Stomach (tissue), 9 donors: ENCODE measurements around the gene AUTS2. TPM values are rescaled to one million over a fixed set of nuclear protein-coding genes. Genes with fewer than 3 reads are reported as not detected.

Experiments used
- DNase-seq, 2 donors: peaks; one replicate each; pipeline versions ENCODE4 v3.0.0 to v3.0.0-alpha.2; 2013 to 2019
- H3K27ac ChIP-seq, 5 donors: fragments of 200-600 bp in 4 of 5; sonication (generic) in 4 of 5; one replicate each; pipeline ENCODE4 v1.5.1; 2013 to 2019; ENCODE audit warnings: mild to moderate bottlenecking in 1 of 5, moderate library complexity in 1 of 5
- H3K27me3 ChIP-seq, 3 donors: fragments of 200-600 bp; sonication (generic); one replicate each; pipeline ENCODE4 v1.5.1; 2017 to 2019; ENCODE audit warnings: mixed run types in 1 of 3
- H3K36me3 ChIP-seq, 4 donors: fragments of 200-600 bp; sonication (generic); 1 replicate in 3 of 4; 2 replicates in 1 of 4; pipeline ENCODE4 v1.5.1; 2016 to 2019
- H3K4me1 ChIP-seq, 4 donors: fragments of 200-600 bp; sonication (generic); one replicate each; pipeline ENCODE4 v1.5.1; 2016 to 2019
- H3K4me3 ChIP-seq, 4 donors: fragments of 200-600 bp; sonication (generic) in 3 of 4; one replicate each; pipeline ENCODE4 v1.5.1; 2016 to 2019; ENCODE audit warnings: mild to moderate bottlenecking in 1 of 4
- H3K9me3 ChIP-seq, 4 donors: fragments of 200-600 bp; sonication (generic); one replicate each; pipeline ENCODE4 v1.5.1; 2016 to 2019
- EP300 ChIP-seq: sonication (generic); formaldehyde crosslinking; IDR thresholded peaks from one replicate; pipeline ENCODE4 v1.6.1; 2017; ENCODE audit warnings: antibody characterized with exemption
- POLR2A ChIP-seq, 4 donors: fragments of 450-650 bp; IDR thresholded peaks; one replicate each; pipeline ENCODE4 v1.6.1; 2016; ENCODE audit warnings: antibody characterized with exemption in 4 of 4, control low read depth in 2 of 4, mild to moderate bottlenecking in 1 of 4, moderate library complexity in 1 of 4
- POLR2AphosphoS5 ChIP-seq, 3 donors: sonication (generic); formaldehyde crosslinking; IDR thresholded peaks; one replicate each; pipeline ENCODE4 v1.6.1; 2016; ENCODE audit warnings: antibody characterized with exemption in 3 of 3
- WGBS, 5 donors: extraction: QIAGEN DNeasy Blood & Tissue Kit in 3 of 5; methylation state at CpG; one replicate each; pipeline versions ENCODE4 v1.1.5 to v1.1.7; 2013 to 2018; 5-methylcytosine and 5-hydroxymethylcytosine counted together
- intact Hi-C: fragments of 100-400 bp; cut with DNase I; formaldehyde crosslinking; loops from one replicate; pipeline ENCODE4 v1.15.1; 2023; ENCODE audit warnings: low total_unique reads
- polyA plus RNA-seq, 3 donors: library from polyadenylated mRNA; stranded (reverse); fragments of 200-250 nt; gene quantifications; one replicate each; pipeline ENCODE4 v1.2.3, GENCODE V29; 2013
- total RNA-seq, 5 donors: library from RNA; depleted of rRNA; stranded (reverse); fragments of >200 nt; gene quantifications; one replicate each; pipeline versions ENCODE4 v1.1.0 to v1.2.3, GENCODE V29; 2014 to 2016
- TF ChIP-seq, protein P1 (sequence below), 7 experiments: fragments of 450-650 bp in 4 of 7; fragments of 200-600 bp in 3 of 7; sonication (generic) in 3 of 7; IDR thresholded peaks; one replicate each; pipeline ENCODE4 v1.5.1; 2016 to 2019; ENCODE audit warnings: antibody characterized with exemption in 7 of 7, control low read depth in 2 of 7, mild to moderate bottlenecking in 1 of 7
- donor health status: healthy with polysubstance abuse.
- donor health status: Bipolar disorder and iron deficiency.
- donor health status: healthy.

Gene AUTS2
- total and polyA plus RNA-seq, 8 donors = 3.8 to 90.3 (median 38.1) TPM

- TF ChIP-seq EP300 (no peak), POLR2AphosphoS5 (IDR thresholded peaks at IDR 0.05) (no peak), POLR2A (IDR thresholded peaks at IDR 0.05) (no peak)
- TF ChIP-seq, protein P1, sequence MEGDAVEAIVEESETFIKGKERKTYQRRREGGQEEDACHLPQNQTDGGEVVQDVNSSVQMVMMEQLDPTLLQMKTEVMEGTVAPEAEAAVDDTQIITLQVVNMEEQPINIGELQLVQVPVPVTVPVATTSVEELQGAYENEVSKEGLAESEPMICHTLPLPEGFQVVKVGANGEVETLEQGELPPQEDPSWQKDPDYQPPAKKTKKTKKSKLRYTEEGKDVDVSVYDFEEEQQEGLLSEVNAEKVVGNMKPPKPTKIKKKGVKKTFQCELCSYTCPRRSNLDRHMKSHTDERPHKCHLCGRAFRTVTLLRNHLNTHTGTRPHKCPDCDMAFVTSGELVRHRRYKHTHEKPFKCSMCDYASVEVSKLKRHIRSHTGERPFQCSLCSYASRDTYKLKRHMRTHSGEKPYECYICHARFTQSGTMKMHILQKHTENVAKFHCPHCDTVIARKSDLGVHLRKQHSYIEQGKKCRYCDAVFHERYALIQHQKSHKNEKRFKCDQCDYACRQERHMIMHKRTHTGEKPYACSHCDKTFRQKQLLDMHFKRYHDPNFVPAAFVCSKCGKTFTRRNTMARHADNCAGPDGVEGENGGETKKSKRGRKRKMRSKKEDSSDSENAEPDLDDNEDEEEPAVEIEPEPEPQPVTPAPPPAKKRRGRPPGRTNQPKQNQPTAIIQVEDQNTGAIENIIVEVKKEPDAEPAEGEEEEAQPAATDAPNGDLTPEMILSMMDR (IDR thresholded peaks at IDR 0.05) = no peak
- H3K4me1 ChIP-seq = peaks cover 0 to 6% (median 2%) of the 10 kb centered on the region in 4 donors
- no peak overlapping the region for H3K4me3 ChIP-seq
- no peaks in the 10 kb centered on the region for H3K36me3 ChIP-seq
- WGBS, 5 donors = 92 to 100% (median 95%) methylated on average over 4 to 6 of the region's 6 CpGs
- no peak overlapping the region for H3K27ac ChIP-seq
- DNase-seq = no peak
- no peaks in the 10 kb centered on the region for H3K27me3 ChIP-seq
- no peaks in the 10 kb centered on the region for H3K9me3 ChIP-seq
- intact Hi-C loops = no loop called here
These were observed 92.1 kb downstream of the AUTS2 start for GRCh38 chr7:69690329-69690728.

- Histone ChIP-seq H3K4me1 (peaks cover 0 to 6% (median 2%) of the 10 kb centered on the region in 4 donors), H3K36me3 (no peaks in the 10 kb centered on the region), H3K27ac (no peak overlapping the region), H3K27me3 (no peaks in the 10 kb centered on the region), H3K9me3 (no peaks in the 10 kb centered on the region), H3K4me3 (no peak overlapping the region)
- intact Hi-C loops = no loop called here
- DNase-seq = no peak
- WGBS, 5 donors = 59 to 85% (median 69%) methylated on average over 2 to 6 of the region's 6 CpGs
- TF ChIP-seq EP300 (no peak), POLR2A (IDR thresholded peaks at IDR 0.05) (no peak), POLR2AphosphoS5 (IDR thresholded peaks at IDR 0.05) (no peak)
- TF ChIP-seq, protein P1 (IDR thresholded peaks at IDR 0.05) = no peak
These were observed 93.1 kb downstream of the AUTS2 start for GRCh38 chr7:69691327-69691726.

- Histone ChIP-seq H3K9me3 (no peaks in the 10 kb centered on the region), H3K27me3 (no peaks in the 10 kb centered on the region), H3K4me1 (peaks cover 0 to 6% (median 2%) of the 10 kb centered on the region in 4 donors), H3K36me3 (no peaks in the 10 kb centered on the region), H3K27ac (no peak overlapping the region), H3K4me3 (no peak overlapping the region)
- intact Hi-C loops = no loop called here
- WGBS, 5 donors = 55 to 75% (median 67%) methylated on average over 3 to 4 of the region's 4 CpGs
- no peak for DNase-seq
- TF ChIP-seq POLR2AphosphoS5 (IDR thresholded peaks at IDR 0.05) = no peak
- TF ChIP-seq, protein P1 (IDR thresholded peaks at IDR 0.05) = no peak
These were observed 93.5 kb downstream of the AUTS2 start for GRCh38 chr7:69691734-69692133.

DNA sequence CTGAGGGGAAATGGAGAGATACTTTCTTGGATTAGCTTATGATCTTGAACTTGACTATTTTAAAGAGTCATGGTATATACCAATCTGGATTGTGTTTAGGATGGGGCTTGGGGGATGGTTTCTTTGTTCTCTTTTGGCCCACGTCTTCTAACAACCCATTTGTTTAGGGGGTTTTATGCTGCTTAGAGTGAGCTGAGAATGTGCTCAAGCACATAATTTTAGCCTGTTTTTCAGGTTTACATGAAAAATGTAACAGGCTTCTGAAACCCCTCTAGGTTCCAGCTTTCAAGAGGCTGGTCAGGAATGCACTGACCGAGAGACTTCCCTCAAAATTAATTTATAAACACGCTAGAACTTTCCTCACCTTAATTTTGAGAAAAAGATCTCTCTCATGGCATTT is 94.3 kb downstream of the AUTS2 start:
- peaks cover 0 to 6% (median 2%) of the 10 kb centered on the region in 4 donors for H3K4me1 ChIP-seq
- intact Hi-C loops = no loop called here
- WGBS, 5 donors = 76 to 94% (median 87%) methylated on average over 3 of the region's 3 CpGs
- TF ChIP-seq EP300 (no peak), POLR2AphosphoS5 (IDR thresholded peaks at IDR 0.05) (no peak), POLR2A (IDR thresholded peaks at IDR 0.05) (no peak)
- TF ChIP-seq, protein P1 (IDR thresholded peaks at IDR 0.05) = no peak
- H3K9me3 ChIP-seq = no peaks in the 10 kb centered on the region
- H3K27me3 ChIP-seq = no peaks in the 10 kb centered on the region
- no peak overlapping the region for H3K4me3 ChIP-seq
- H3K36me3 ChIP-seq = no peaks in the 10 kb centered on the region
- DNase-seq = no peak
- no peak overlapping the region for H3K27ac ChIP-seq
